IMR-90 (cell line): Measurements from ENCODE around the gene TOR3A. TPM values are rescaled to one million over a fixed set of nuclear protein-coding genes. Genes with fewer than 3 reads are reported as not detected.
"Not testable (repeated sequence)": the region's sequence is repeated elsewhere in the genome, so short reads cannot be mapped to it uniquely, and the experiment has no call there.

Source experiments
- ATAC-seq: fragments of 200-7000 bp; cut with Tn5 transposase; 2 replicates; pipeline ENCODE4 v1.9.1; 2020; ENCODE audit warnings: low read depth, mild to moderate bottlenecking, moderate library complexity
- BruUV-seq: library from RNA; stranded (reverse); fragments of 400-500 nt; replicated peaks from 2 replicates; lab custom pipeline; 2021; lab: Mats Ljungman, UMichigan
- CTCF ChIA-PET: fragments of 300-600 bp; formaldehyde crosslinking; extraction: SDS; loops from one replicate; lab custom pipeline; 2021; ENCODE audit warnings: antibody characterized with exemption; lab: Yijun Ruan, JAX
- POLR2A ChIA-PET: fragments of 300-600 bp; sonication (Branson Sonifier 250); formaldehyde crosslinking; loops from one replicate; lab custom pipeline; 2022; ENCODE audit warnings: antibody characterized with exemption; ENCODE audit not compliant: unreplicated experiment; lab: Charles Lee
- DNase-seq: peaks from one replicate; pipeline ENCODE4 v3.0.0; 2013
- H2AFZ ChIP-seq: replicated peaks from 2 replicates; pipeline ENCODE3; 2013; ENCODE audit warnings: low read length, mild to moderate bottlenecking; ENCODE audit not compliant: poor library complexity
- H2AK5ac ChIP-seq: 2 replicates; pipeline ENCODE4 v1.6.1; 2013; ENCODE audit warnings: low read depth, low read length, inconsistent platforms
- H2AK9ac ChIP-seq: replicated peaks from 2 replicates; pipeline ENCODE3; 2013; ENCODE audit warnings: mild to moderate bottlenecking, low read depth, low read length, moderate library complexity; ENCODE audit not compliant: poor library complexity
- H2BK120ac ChIP-seq: 2 replicates; pipeline ENCODE4 v1.6.1; 2013; ENCODE audit warnings: low read depth, low read length, inconsistent platforms
- H2BK15ac ChIP-seq: 3 replicates; pipeline ENCODE4 v1.6.1; 2013; ENCODE audit warnings: low read depth, low read length, inconsistent platforms
- H2BK20ac ChIP-seq: 2 replicates; pipeline ENCODE4 v1.6.1; 2013; ENCODE audit warnings: low read depth, mild to moderate bottlenecking, inconsistent platforms, low read length, moderate library complexity
- H2BK5ac ChIP-seq: 2 replicates; pipeline ENCODE4 v1.6.1; 2013; ENCODE audit warnings: mild to moderate bottlenecking, low read depth, low read length, inconsistent platforms; ENCODE audit not compliant: poor library complexity, severe bottlenecking
- H3K14ac ChIP-seq: replicated peaks from 2 replicates; pipeline ENCODE4 v1.6.1; 2013; ENCODE audit warnings: low read depth, low read length, inconsistent platforms
- H3K18ac ChIP-seq: 2 replicates; pipeline ENCODE4 v1.6.1; 2013; ENCODE audit warnings: low read depth, low read length, control low read depth
- H3K23ac ChIP-seq: 2 replicates; pipeline ENCODE4 v1.6.1; 2013; ENCODE audit warnings: low read depth, low read length, inconsistent platforms
- H3K27ac ChIP-seq: 2 replicates; pipeline ENCODE4 v1.5.1; 2013; ENCODE audit warnings: mild to moderate bottlenecking, control low read depth, low read length; ENCODE audit not compliant: insufficient read depth
- H3K27me3 ChIP-seq: 2 replicates; pipeline ENCODE4 v1.6.1; 2013; ENCODE audit warnings: low read length; ENCODE audit not compliant: control insufficient read depth, insufficient read depth
- H3K36me3 ChIP-seq: 2 replicates; pipeline ENCODE4 v1.6.1; 2013; ENCODE audit warnings: low read length, mixed read lengths; ENCODE audit not compliant: control insufficient read depth, insufficient read depth
- H3K4ac ChIP-seq: 2 replicates; pipeline ENCODE4 v1.6.1; 2013; ENCODE audit warnings: low read depth, low read length, inconsistent platforms
- H3K4me1 ChIP-seq: 2 replicates; pipeline ENCODE4 v1.6.1; 2013; ENCODE audit warnings: low read length, mixed read lengths; ENCODE audit not compliant: control insufficient read depth, insufficient read depth
- H3K4me2 ChIP-seq: 2 replicates; pipeline ENCODE4 v1.6.1; 2013; ENCODE audit warnings: low read depth, mild to moderate bottlenecking, control low read depth, low read length, moderate library complexity
- H3K4me3 ChIP-seq: 2 replicates; pipeline ENCODE4 v1.5.1; 2013; ENCODE audit warnings: low read depth, mild to moderate bottlenecking, control low read depth, low read length, moderate library complexity; ENCODE audit not compliant: insufficient read depth
- H3K56ac ChIP-seq: 2 replicates; pipeline ENCODE4 v1.6.1; 2013; ENCODE audit warnings: low read length, inconsistent platforms; ENCODE audit not compliant: insufficient read depth; ENCODE audit errors: extremely low read depth
- H3K79me1 ChIP-seq, 2 experiments: 2 replicates each; pipeline ENCODE4 v1.6.1; 2013; ENCODE audit warnings: low read length in 2 of 2, inconsistent platforms in 1 of 2, low read depth in 1 of 2
- H3K9ac ChIP-seq: 2 replicates; pipeline ENCODE4 v1.6.1; 2013; ENCODE audit warnings: low read depth, low read length, control low read depth
- H3K9me1 ChIP-seq: 2 replicates; pipeline ENCODE4 v1.6.1; 2013; ENCODE audit warnings: low read length, inconsistent platforms; ENCODE audit not compliant: insufficient read depth
- H3K9me3 ChIP-seq: 2 replicates; pipeline ENCODE4 v1.6.1; 2013; ENCODE audit warnings: low read length; ENCODE audit not compliant: control insufficient read depth, insufficient read depth
- H4K20me1 ChIP-seq: 2 replicates; pipeline ENCODE4 v1.6.1; 2013; ENCODE audit warnings: low read length, inconsistent platforms; ENCODE audit not compliant: insufficient read depth
- H4K5ac ChIP-seq: 2 replicates; pipeline ENCODE4 v1.6.1; 2013; ENCODE audit warnings: mild to moderate bottlenecking, low read depth, low read length, control low read depth
- H4K8ac ChIP-seq, 2 experiments: 2 replicates each; pipeline ENCODE4 v1.6.1; 2013; ENCODE audit warnings: low read depth in 2 of 2, low read length in 2 of 2, control low read depth in 1 of 2, inconsistent platforms in 1 of 2
- H4K91ac ChIP-seq: 2 replicates; pipeline ENCODE4 v1.6.1; 2013; ENCODE audit warnings: low read depth, low read length, inconsistent platforms; ENCODE audit not compliant: insufficient read depth
- CEBPB ChIP-seq: IDR thresholded peaks from 2 replicates; pipeline ENCODE4 v1.6.1; 2012; ENCODE audit warnings: low read depth, low read length, improper control_type of control experiment
- POLR2A ChIP-seq: IDR thresholded peaks from 2 replicates; pipeline ENCODE4 v1.6.1; 2012; ENCODE audit warnings: mild to moderate bottlenecking, low read depth, low read length
- WGBS, 2 experiments: methylation state at CpG; one replicate each; pipeline versions ENCODE4 v1.1.5 to v1.1.7; 2013; ENCODE audit warnings: missing lambda C conversion rate in 2 of 2; ENCODE audit not compliant: insufficient read length in 1 of 2; ENCODE audit errors: extremely low coverage in 2 of 2; 5-methylcytosine and 5-hydroxymethylcytosine counted together
- dilution Hi-C: fragments of 300-500 bp; cut with HindIII; formaldehyde crosslinking; loops from one replicate; pipeline ENCODE4 v1.14.3; 2018; ENCODE audit warnings: low sequenced_read_pairs; ENCODE audit not compliant: unreplicated experiment
- in situ Hi-C: fragments of 300-500 bp; cut with MboI; formaldehyde crosslinking; loops from 3 replicates; pipeline ENCODE4 v1.14.3; 2019; ENCODE audit warnings: low sequenced_read_pairs, inconsistent platforms, mixed read lengths
- intact Hi-C: fragments of 100-400 bp; cut with micrococcal nuclease; formaldehyde crosslinking; loops from 2 replicates; pipeline ENCODE4 v1.10.0; 2022
- polyA plus RNA-seq, 3 experiments: library from polyadenylated mRNA; depleted of rRNA; stranded (reverse); fragments of >200 nt; gene quantifications; 2 replicates each; pipeline ENCODE4 v1.2.3, GENCODE V29; 2012; ENCODE audit warnings: low replicate concordance in 1 of 3
- total RNA-seq: library from RNA; depleted of rRNA; stranded (reverse); fragments of >200 nt; gene quantifications from 2 replicates; pipeline ENCODE4 v1.2.3, GENCODE V29; 2012
- TF ChIP-seq, protein P1 (sequence below): conservative IDR thresholded peaks from 2 replicates; pipeline ENCODE4 v1.5.1; 2012; ENCODE audit warnings: mild to moderate bottlenecking, low read depth, low read length, improper control_type of control experiment

Gene TOR3A
- total and polyA plus RNA-seq, 2 of the 4 experiments (the other 2 are of a cell fraction): 16.8 to 22.2 TPM

- Histone ChIP-seq H4K8ac (no peak overlapping the region), H4K20me1 (peaks cover 42% of the 10 kb centered on the region), H2BK15ac (no peak overlapping the region), H3K4me1 (peaks cover 10% of the 10 kb centered on the region), H3K4ac (no peak overlapping the region; the same call in 1 of the 2 replicates), H3K9me3 (no peaks in the 10 kb centered on the region), H4K5ac (no peak overlapping the region), H3K79me1 (peaks cover 0 to 22% of the 10 kb centered on the region in 2 experiments; a peak in 3 of 4 replicates), H2BK120ac (peak overlapping the region; percentile 67; the same call in 1 of the 2 replicates), H4K91ac (no peak overlapping the region), H3K56ac (no peak overlapping the region), H3K27me3 (no peaks in the 10 kb centered on the region), H2BK5ac (no peak overlapping the region), H3K27ac (peak overlapping the region; percentile 6; the same call in 1 of the 2 replicates), H2AFZ (peak overlapping the region; percentile 45), H3K4me3 (no peak overlapping the region), H3K9ac (no peak overlapping the region), H2AK5ac (0 out of 2 replicates have a peak overlapping the region, but pooled peaks have one; percentile 18), H3K14ac (0 out of 2 replicates have a peak overlapping the region, but pooled peaks have one; percentile 48), H3K9me1 (no peaks in the 10 kb centered on the region; the same call in 1 of the 2 replicates), H3K36me3 (peaks cover 2% of the 10 kb centered on the region; the same call in 1 of the 2 replicates), H3K23ac (peak overlapping the region; percentile 13; the same call in 1 of the 2 replicates), H2AK9ac (peak overlapping the region; percentile 75), H3K18ac (no peak overlapping the region), H3K4me2 (peak overlapping the region; percentile 42), H2BK20ac (no peak overlapping the region)
- BruUV-seq: no TSS peak
- TF ChIP-seq, protein P1, sequence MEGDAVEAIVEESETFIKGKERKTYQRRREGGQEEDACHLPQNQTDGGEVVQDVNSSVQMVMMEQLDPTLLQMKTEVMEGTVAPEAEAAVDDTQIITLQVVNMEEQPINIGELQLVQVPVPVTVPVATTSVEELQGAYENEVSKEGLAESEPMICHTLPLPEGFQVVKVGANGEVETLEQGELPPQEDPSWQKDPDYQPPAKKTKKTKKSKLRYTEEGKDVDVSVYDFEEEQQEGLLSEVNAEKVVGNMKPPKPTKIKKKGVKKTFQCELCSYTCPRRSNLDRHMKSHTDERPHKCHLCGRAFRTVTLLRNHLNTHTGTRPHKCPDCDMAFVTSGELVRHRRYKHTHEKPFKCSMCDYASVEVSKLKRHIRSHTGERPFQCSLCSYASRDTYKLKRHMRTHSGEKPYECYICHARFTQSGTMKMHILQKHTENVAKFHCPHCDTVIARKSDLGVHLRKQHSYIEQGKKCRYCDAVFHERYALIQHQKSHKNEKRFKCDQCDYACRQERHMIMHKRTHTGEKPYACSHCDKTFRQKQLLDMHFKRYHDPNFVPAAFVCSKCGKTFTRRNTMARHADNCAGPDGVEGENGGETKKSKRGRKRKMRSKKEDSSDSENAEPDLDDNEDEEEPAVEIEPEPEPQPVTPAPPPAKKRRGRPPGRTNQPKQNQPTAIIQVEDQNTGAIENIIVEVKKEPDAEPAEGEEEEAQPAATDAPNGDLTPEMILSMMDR: 0 out of 2 replicates have a peak, but pooled peaks have one; percentile 5
- peak; percentile 94 for TF ChIP-seq CEBPB
- no peak for TF ChIP-seq POLR2A
- peak; percentile 57 for DNase-seq
- in situ Hi-C loops: no loop called here
- intact Hi-C loops: no loop called here
- WGBS, 2 experiments: 80% methylated on average over 2 of the region's 5 CpGs; no CpG with 5 or more reads in 1 of the 2 experiments
- ATAC-seq: peak; percentile 48
- dilution Hi-C loops: no loop called here
- CTCF ChIA-PET: interaction anchor here (0.5 to 1.2 kb wide), 2 partner anchors 11 to 17 kb away, joined by 3 read pairs; no protein-coding TSS in a partner anchor
- POLR2A ChIA-PET: no interaction called here
Measured at GRCh38 chr1:179137617-179138255, 55.9 kb downstream of the TOR3A start.

- in situ Hi-C loops, H4K91ac ChIP-seq, H2BK15ac ChIP-seq, H4K8ac ChIP-seq, H3K9me1 ChIP-seq, intact Hi-C loops, H4K5ac ChIP-seq, H2AFZ ChIP-seq, H3K27me3 ChIP-seq, DNase-seq, H2AK5ac ChIP-seq, H3K4ac ChIP-seq, H3K56ac ChIP-seq, H3K4me3 ChIP-seq, H3K23ac ChIP-seq, BruUV-seq, H3K14ac ChIP-seq, H2BK5ac ChIP-seq, H2BK120ac ChIP-seq, H3K18ac ChIP-seq, ATAC-seq, H3K9ac ChIP-seq, H3K9me3 ChIP-seq, H3K4me2 ChIP-seq, POLR2A ChIA-PET, dilution Hi-C loops, H2AK9ac ChIP-seq, H3K36me3 ChIP-seq, H2BK20ac ChIP-seq: not testable (repeated sequence)
- WGBS, 2 experiments: 96% methylated on average over 10 of the region's 21 CpGs; no CpG with 5 or more reads in 1 of the 2 experiments
- Histone ChIP-seq H4K20me1 (peaks cover 36% of the 10 kb centered on the region), H3K79me1 (peaks cover 0 to 17% of the 10 kb centered on the region in 2 experiments; a peak in 2 of 4 replicates), H3K4me1 (peaks cover 13% of the 10 kb centered on the region), H3K27ac (peak overlapping the region; percentile 24; the same call in 1 of the 2 replicates)
- CTCF ChIA-PET: interaction anchor here (0.6 kb wide), 1 partner anchor 10 kb away, joined by 3 read pairs; no protein-coding TSS in a partner anchor
Measured at GRCh38 chr1:179138755-179139154, 56.9 kb downstream of the TOR3A start.
